DND-41 (cell line): ENCODE data around the gene SLC25A21.

Source experiments
- ATAC-seq: fragments of 200-7000 bp; cut with Tn5 transposase; 3 replicates; pipeline ENCODE4 v1.9.1; 2021; ENCODE audit warnings: low read depth; ENCODE audit not compliant: insufficient read depth
- DNase-seq: peaks from one replicate; pipeline ENCODE4 v3.0.0-alpha.2; 2020
- H2AFZ ChIP-seq: 2 replicates; pipeline ENCODE4 v1.6.0; 2012; ENCODE audit warnings: low read depth, low read length
- H3K27ac ChIP-seq: 2 replicates; pipeline ENCODE4 v1.5.1; 2012; ENCODE audit warnings: low read length, inconsistent platforms
- H3K27me3 ChIP-seq: fragments of 200-600 bp; sonication (generic); 2 replicates; pipeline ENCODE4 v1.6.0; 2012; ENCODE audit warnings: low read length, mild to moderate bottlenecking, inconsistent platforms; ENCODE audit not compliant: insufficient read depth, poor library complexity
- H3K36me3 ChIP-seq: 2 replicates; pipeline ENCODE4 v1.5.1; 2012; ENCODE audit warnings: low read length, inconsistent platforms; ENCODE audit not compliant: insufficient read depth
- H3K4me1 ChIP-seq: 2 replicates; pipeline ENCODE4 v1.5.1; 2012; ENCODE audit warnings: mild to moderate bottlenecking, low read length; ENCODE audit not compliant: insufficient read depth
- H3K4me2 ChIP-seq: 2 replicates; pipeline ENCODE4 v1.6.0; 2012; ENCODE audit warnings: mild to moderate bottlenecking, moderate library complexity, low read length, inconsistent platforms; ENCODE audit not compliant: insufficient read depth
- H3K4me3 ChIP-seq, 2 experiments: fragments of 200-600 bp in 1 of 2; shearing (Covaris generic) in 1 of 2; 2 replicates each; pipeline ENCODE4 v1.5.1; 2012 to 2016; ENCODE audit warnings: inconsistent platforms in 2 of 2, low read length in 2 of 2, mild to moderate bottlenecking in 2 of 2, low read depth in 1 of 2, moderate library complexity in 1 of 2
- H3K79me2 ChIP-seq: 2 replicates; pipeline ENCODE4 v1.6.0; 2012; ENCODE audit warnings: low read length, inconsistent platforms; ENCODE audit not compliant: insufficient read depth
- H3K9ac ChIP-seq: 2 replicates; pipeline ENCODE4 v1.6.0; 2012; ENCODE audit warnings: low read depth, mild to moderate bottlenecking, inconsistent platforms, low read length, moderate library complexity
- H3K9me3 ChIP-seq: 2 replicates; pipeline ENCODE4 v1.5.1; 2012; ENCODE audit warnings: low read length, moderate library complexity, mild to moderate bottlenecking, inconsistent platforms; ENCODE audit not compliant: insufficient read depth, severe bottlenecking
- H4K20me1 ChIP-seq: 2 replicates; pipeline ENCODE4 v1.6.0; 2012; ENCODE audit warnings: low read length; ENCODE audit not compliant: insufficient read depth
- CTCF ChIP-seq: IDR thresholded peaks from 2 replicates; pipeline ENCODE4 v1.5.1; 2012; ENCODE audit warnings: borderline replicate concordance, low read length, moderate library complexity, mild to moderate bottlenecking; ENCODE audit not compliant: poor library complexity, severe bottlenecking; ENCODE audit errors: extremely low read depth
- EZH2 ChIP-seq: IDR thresholded peaks from 3 replicates; pipeline ENCODE4 v1.6.1; 2012; ENCODE audit warnings: borderline replicate concordance, low read depth, mild to moderate bottlenecking, moderate library complexity, low read length, inconsistent platforms; ENCODE audit not compliant: severe bottlenecking

SLC25A21 gene

DNA sequence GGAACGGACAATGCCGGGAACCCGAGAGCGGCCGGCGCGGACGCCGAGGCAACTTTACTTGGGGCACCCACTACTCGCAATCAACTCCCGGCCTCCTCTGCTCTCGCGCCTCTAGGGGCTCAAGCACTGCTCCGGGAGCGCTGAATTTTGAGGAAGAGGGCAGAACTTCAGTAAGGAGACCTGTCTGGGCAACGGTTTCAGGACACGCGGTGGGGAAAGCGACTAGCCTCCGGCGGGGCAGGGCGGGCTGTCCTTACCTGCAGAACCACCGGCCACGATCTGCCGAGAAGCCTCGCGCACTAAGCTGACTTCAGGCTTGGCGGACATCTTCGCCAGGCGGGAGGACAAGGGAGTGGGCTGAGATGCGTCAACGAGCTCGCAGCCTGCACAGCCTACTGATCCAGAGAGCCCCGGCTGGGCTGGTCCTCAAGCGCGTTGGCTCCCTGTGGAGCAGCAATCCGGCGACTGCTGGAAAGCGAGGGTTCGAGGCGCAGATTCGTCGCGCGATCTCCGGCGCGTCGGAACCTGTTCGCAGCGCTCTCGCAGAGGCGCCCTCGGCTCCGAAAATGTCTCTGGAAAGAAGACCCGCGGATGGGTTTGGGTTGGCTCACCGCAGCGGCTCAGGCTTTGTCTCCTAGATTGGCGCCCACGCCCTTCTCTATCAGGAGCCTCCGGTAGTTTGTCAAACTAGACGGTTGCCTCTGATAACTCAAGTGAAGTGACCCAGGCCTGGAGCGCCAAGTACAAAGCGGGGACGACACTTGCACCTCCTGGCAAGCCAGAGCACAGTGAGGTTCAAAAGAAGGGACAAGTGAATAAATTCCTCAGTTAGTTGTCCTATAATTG lies at the start of gene SLC25A21:
SLC25A21 (minus strand) TSS at position 583 of the 846 bp plus-strand sequence.
- H3K9ac ChIP-seq, result no peak within 1 kb of the TSS
- H3K79me2 ChIP-seq, result no peaks in the 10 kb centered on the region
- H3K36me3 ChIP-seq, result no peaks in the 10 kb centered on the region
- no peak within 1 kb of the TSS for H3K27ac ChIP-seq
- no peaks in the 10 kb centered on the region for H3K9me3 ChIP-seq
- no peak within 1 kb of the TSS for H3K4me3 ChIP-seq
- H2AFZ ChIP-seq, result no peak within 1 kb of the TSS
- H3K4me2 ChIP-seq, result no peak within 1 kb of the TSS
- TF ChIP-seq CTCF, result no peak
- TF ChIP-seq EZH2, result no peak
- DNase-seq (no peak), ATAC-seq (no peak)
- H3K4me1 ChIP-seq, result no peaks in the 10 kb centered on the region
- no peaks in the 10 kb centered on the region for H3K27me3 ChIP-seq
- H4K20me1 ChIP-seq, result no peaks in the 10 kb centered on the region

DNA sequence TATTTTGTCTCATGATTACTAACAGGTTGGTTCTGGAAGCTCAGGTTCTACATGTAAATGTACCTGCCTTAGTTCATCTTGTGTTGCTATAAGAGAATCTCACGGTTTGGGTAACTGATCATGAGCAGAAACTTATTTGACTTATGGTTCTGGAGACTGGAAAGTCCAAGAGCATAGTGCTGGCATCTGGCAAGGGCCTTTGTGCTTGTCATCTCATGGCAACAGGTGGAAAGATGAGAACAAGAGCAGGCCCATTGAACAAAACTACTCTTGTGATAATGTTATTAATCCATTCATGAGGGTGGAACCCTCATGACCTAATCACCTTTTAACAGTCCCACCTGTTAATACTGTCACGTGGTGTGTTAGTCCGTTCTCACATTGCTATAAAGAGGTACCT lies 48.7 kb upstream of the SLC25A21 start:
- no peaks in the 10 kb centered on the region for H3K79me2 ChIP-seq
- H2AFZ ChIP-seq, result no peak overlapping the region
- TF ChIP-seq EZH2 (no peak), CTCF (no peak)

GRCh38 chr14:37215345-37215744 lies 42.9 kb upstream of the SLC25A21 start:
- TF ChIP-seq EZH2 (no peak), CTCF (no peak)
- H3K9me3 ChIP-seq, result no peaks in the 10 kb centered on the region
- H4K20me1 ChIP-seq, result no peaks in the 10 kb centered on the region
- H3K79me2 ChIP-seq, result no peaks in the 10 kb centered on the region
- DNase-seq (no peak), ATAC-seq (no peak)
- H3K36me3 ChIP-seq, result no peaks in the 10 kb centered on the region
- no peak overlapping the region for H3K4me2 ChIP-seq
- H3K9ac ChIP-seq, result no peak overlapping the region
- no peaks in the 10 kb centered on the region for H3K4me1 ChIP-seq
- no peaks in the 10 kb centered on the region for H3K27me3 ChIP-seq
- no peak overlapping the region for H3K27ac ChIP-seq
- no peak overlapping the region for H3K4me3 ChIP-seq
- no peak overlapping the region for H2AFZ ChIP-seq

More for the DNA sequence above, 48.7 kb upstream of the SLC25A21 start:
- H3K4me1 ChIP-seq, result no peaks in the 10 kb centered on the region
- peaks cover 13% of the 10 kb centered on the region for H3K9me3 ChIP-seq
- H4K20me1 ChIP-seq, result no peaks in the 10 kb centered on the region
- DNase-seq (no peak), ATAC-seq (no peak)
- no peak overlapping the region for H3K4me2 ChIP-seq
- no peak overlapping the region for H3K9ac ChIP-seq
- no peaks in the 10 kb centered on the region for H3K36me3 ChIP-seq
- H3K27me3 ChIP-seq, result no peaks in the 10 kb centered on the region
- no peak overlapping the region for H3K4me3 ChIP-seq
- H3K27ac ChIP-seq, result no peak overlapping the region
